Mucosa of rectum (tissue), 2 donors: ENCODE measurements around the gene CHML.
"Not testable (repeated sequence)": the region's sequence is repeated elsewhere in the genome, so short reads cannot be mapped to it uniquely, and the experiment has no call there.

Experiments used
- H3K27ac ChIP-seq, 2 donors: one replicate each; pipeline ENCODE4 v1.7.0; 2013; ENCODE audit warnings: inconsistent platforms in 2 of 2, low read depth in 2 of 2, low read length in 2 of 2
- H3K27me3 ChIP-seq, 2 donors: one replicate each; pipeline ENCODE4 v1.7.0; 2013; ENCODE audit warnings: low read length in 2 of 2; ENCODE audit not compliant: control insufficient read depth in 2 of 2, insufficient read depth in 2 of 2
- H3K36me3 ChIP-seq, 2 donors: one replicate each; pipeline ENCODE4 v1.7.0; 2013; ENCODE audit warnings: low read length in 2 of 2; ENCODE audit not compliant: control insufficient read depth in 2 of 2, insufficient read depth in 2 of 2
- H3K4me1 ChIP-seq, 2 donors: one replicate each; pipeline ENCODE4 v1.7.0; 2013; ENCODE audit warnings: low read length in 2 of 2, mild to moderate bottlenecking in 1 of 2; ENCODE audit not compliant: control insufficient read depth in 2 of 2, insufficient read depth in 2 of 2
- H3K4me3 ChIP-seq, 2 donors: one replicate each; pipeline ENCODE4 v1.7.0; 2013; ENCODE audit warnings: low read length in 2 of 2
- H3K9ac ChIP-seq, 2 donors: one replicate each; pipeline ENCODE4 v1.7.0; 2013; ENCODE audit warnings: low read length in 2 of 2, low read depth in 1 of 2, mild to moderate bottlenecking in 1 of 2
- H3K9me3 ChIP-seq, 2 donors: one replicate each; pipeline ENCODE4 v1.7.0; 2013; ENCODE audit warnings: low read length in 2 of 2; ENCODE audit not compliant: control insufficient read depth in 2 of 2
- donor health status: healthy.
- donor health status: Normal muscosa, but diverticular disease.

CHML gene

DNA sequence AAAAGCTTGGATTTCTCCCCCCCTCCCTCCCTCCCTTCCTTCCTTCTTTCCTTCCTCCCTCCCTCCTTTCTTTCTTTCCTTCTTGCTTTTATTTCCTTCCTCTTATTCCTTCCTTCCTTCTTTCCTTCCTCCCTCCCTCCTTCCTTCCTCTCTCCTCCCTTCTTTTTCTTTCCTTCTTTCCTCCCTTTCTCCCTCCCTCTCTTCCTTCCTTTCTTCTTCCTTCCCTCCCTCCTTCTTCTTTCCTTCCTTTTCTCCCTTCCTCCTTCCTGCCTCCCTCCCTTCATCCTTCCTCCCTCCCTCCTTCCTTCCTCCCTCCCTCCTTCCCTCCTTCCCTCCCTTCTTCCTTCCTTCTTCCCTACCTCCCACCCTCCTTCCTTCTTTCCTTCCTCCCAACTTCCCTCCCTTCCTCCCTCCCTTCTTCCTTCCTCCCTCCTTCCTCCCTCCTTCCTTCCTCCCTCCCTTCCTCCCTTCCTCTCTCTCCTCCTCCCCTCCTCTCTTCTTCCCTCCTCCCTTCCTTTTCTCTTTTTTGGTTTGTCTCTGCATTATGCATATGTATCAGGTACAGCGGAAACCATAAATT is 34.7 kb upstream of the CHML start:
- no peak overlapping the region for H3K9ac ChIP-seq
- no peaks in the 10 kb centered on the region for H3K36me3 ChIP-seq
- H3K4me3 ChIP-seq = no peak overlapping the region
- H3K27me3 ChIP-seq = no peaks in the 10 kb centered on the region
- H3K4me1 ChIP-seq = no peaks in the 10 kb centered on the region
- H3K9me3 ChIP-seq = no peaks in the 10 kb centered on the region
- H3K27ac ChIP-seq = no peak overlapping the region

DNA sequence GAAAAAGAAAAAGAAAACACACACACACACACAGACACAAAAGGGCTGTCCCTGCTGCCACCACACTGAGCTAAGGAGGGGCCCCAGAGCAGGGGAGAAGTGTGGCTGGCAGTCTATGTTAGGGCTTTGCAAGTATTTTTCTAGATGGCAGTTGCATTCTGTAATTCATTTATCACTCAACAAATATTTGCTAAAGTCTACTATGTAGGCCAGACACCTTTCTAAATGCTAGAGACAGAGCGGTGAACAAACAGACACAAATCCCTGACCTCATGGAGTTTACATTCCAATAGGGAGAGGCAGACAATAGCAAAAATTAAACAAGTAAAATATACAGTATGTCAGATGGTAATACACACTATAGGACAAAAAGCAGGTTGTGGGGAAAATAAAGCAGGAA is 32.1 kb upstream of the CHML start:
- no peaks in the 10 kb centered on the region for H3K36me3 ChIP-seq
- no peak overlapping the region for H3K9ac ChIP-seq

DNA sequence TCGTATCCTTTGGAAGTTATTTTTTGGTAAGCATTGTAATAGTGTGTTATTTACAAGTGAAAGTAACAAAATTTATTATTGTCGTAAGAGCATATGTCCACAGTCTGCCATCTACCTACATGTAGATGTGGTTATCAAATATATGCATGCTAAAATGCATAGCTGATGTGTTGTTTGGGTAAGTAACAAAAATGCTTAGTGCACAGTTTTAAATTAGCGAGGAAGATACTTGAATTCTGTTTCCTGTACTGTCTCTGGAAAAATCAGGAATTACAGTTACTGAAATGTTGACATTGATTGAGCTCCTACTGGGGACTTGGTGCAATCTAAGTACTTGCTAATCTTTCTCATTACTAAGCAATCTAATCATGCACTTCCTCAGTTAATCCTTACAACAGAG is 26.2 kb upstream of the CHML start:
- Histone ChIP-seq H3K27me3 (no peaks in the 10 kb centered on the region), H3K9me3 (no peaks in the 10 kb centered on the region), H3K4me1 (no peaks in the 10 kb centered on the region), H3K4me3 (no peak overlapping the region), H3K27ac (no peak overlapping the region), H3K36me3 (no peaks in the 10 kb centered on the region), H3K9ac (no peak overlapping the region)

More for the DNA sequence above, 32.1 kb upstream of the CHML start:
- H3K27me3 ChIP-seq = no peaks in the 10 kb centered on the region
- H3K4me1 ChIP-seq = no peaks in the 10 kb centered on the region
- H3K27ac ChIP-seq = no peak overlapping the region
- H3K9me3 ChIP-seq = no peaks in the 10 kb centered on the region
- no peak overlapping the region for H3K4me3 ChIP-seq

DNA sequence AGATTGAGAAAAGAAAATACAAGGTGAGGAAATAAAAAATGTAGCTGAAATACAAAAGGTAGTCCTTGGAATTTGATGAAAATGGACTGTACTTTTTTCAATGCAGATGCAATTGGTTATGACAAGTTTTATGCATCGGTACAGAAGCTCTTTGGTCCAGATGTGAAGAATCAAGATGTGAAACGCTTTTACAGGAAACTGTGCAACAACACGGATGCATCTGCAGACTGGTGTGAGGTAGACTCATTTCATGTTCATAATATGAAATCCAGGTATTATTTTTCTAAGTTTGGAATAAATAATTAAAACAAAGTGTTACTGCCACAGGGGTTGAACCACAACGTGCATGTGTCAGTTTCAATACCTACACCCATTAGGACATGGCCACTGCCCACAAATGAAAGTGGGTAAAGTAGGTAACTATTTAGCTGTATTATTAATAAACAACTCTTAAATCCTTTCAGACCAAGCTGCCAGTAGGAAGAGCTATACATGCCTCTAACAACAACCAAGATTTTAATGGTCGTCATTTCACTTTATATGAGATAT is 20.3 kb upstream of the CHML start:
- no peak overlapping the region for H3K4me3 ChIP-seq
- no peaks in the 10 kb centered on the region for H3K36me3 ChIP-seq
- H3K27me3 ChIP-seq = no peaks in the 10 kb centered on the region
- no peaks in the 10 kb centered on the region for H3K9me3 ChIP-seq
- H3K9ac ChIP-seq = no peak overlapping the region
- H3K27ac ChIP-seq = no peak overlapping the region
- H3K4me1 ChIP-seq = no peaks in the 10 kb centered on the region

DNA sequence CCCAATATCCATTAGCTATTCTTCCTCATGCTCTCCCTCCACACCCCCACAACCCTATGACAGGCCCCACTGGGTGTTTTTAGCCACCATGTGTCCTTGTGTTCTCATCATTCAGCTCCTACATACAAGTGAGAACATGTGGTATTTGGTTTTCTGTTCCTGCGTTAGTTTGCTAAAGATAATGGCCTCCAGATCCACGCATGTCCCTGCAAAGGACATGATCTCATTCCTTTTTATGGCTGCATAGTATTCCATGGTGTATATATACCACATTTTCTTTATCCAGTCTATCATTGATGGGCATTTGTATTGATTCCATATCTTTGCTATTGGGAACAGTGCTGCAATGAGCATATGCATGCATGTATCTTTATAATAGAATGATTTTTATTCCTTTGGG is 18.8 kb upstream of the CHML start:
- H3K4me1 ChIP-seq, H3K27ac ChIP-seq, H3K36me3 ChIP-seq, H3K27me3 ChIP-seq, H3K9me3 ChIP-seq, H3K9ac ChIP-seq, H3K4me3 ChIP-seq: not testable (repeated sequence)

DNA sequence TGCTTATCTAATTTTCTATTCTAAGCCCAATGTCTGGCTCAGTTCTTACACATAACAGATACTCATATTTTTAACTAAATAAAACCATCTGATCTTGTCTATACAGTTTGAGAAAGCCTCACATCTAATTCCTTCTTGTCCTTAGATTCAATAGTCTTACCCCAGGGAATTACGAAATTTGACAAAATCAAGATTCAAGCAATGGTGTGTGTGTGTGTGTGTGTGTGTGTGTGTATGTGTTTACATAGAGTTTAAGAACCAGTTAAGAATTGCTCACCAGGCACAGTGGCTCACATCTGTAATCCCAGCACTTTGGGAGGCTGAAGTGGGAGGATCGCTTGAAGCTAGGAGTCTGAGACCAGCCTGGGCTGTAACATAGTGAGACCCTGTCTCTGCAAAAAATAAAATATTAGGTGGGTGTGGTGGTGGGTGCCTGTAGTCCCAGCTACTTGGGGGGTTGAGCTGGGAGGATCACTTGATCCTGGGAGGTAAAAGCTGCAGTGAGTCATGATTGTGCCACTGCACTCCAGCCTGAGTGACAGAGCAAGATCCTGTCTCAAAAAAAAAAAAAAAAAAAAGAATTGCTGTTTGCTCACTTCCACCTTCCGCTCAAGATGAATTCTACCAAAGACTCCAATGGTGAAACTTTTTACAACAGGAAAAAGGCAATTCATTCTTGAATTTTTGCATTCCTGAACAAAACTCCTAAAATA is 18.1 kb upstream of the CHML start:
- Histone ChIP-seq H3K27ac (no peak overlapping the region), H3K4me3 (no peak overlapping the region), H3K9me3 (no peaks in the 10 kb centered on the region), H3K27me3 (no peaks in the 10 kb centered on the region), H3K9ac (no peak overlapping the region), H3K36me3 (no peaks in the 10 kb centered on the region), H3K4me1 (no peaks in the 10 kb centered on the region)

DNA sequence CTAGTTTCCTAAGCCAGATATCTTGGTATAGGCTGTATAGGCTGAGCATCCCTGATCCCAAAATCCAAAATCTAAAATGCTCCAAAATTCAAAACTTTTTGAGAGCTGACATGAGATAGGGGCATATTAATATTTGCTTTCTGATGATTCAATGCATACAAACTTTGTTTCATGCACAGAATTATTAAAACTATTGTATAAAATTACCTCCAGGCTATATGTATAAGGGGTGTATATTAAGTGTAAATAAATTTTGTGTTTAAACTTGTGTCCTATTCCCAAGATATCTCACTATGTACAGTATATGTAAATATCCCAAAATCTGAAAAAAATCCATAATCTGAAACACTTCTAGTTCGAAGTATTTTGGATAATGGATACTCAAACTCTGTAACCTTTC is 14.5 kb upstream of the CHML start:
- Histone ChIP-seq H3K9me3 (no peaks in the 10 kb centered on the region), H3K9ac (no peak overlapping the region), H3K27me3 (no peaks in the 10 kb centered on the region), H3K36me3 (no peaks in the 10 kb centered on the region), H3K4me3 (no peak overlapping the region), H3K4me1 (no peaks in the 10 kb centered on the region), H3K27ac (no peak overlapping the region)

DNA sequence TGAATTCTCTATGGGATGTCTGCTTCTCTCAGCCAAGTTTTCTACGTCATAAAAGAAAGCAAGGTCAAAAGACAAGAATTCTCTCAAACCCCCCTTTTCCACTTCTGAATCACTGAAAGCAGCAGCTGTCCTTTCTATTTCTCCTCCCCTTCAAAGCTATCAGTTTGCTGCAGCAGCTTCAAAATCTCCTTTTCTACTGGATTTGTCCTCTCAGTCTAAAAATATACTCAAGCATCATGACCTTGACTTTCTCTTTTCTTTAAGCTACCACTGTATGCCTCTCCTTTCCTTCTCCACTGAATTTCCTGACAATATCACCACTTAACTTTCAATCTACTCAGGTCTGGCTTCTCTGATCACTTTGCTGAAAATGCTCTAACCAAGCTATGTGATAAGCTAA is 13.8 kb upstream of the CHML start:
- Histone ChIP-seq H3K4me1 (no peaks in the 10 kb centered on the region), H3K27ac (no peak overlapping the region)

DNA sequence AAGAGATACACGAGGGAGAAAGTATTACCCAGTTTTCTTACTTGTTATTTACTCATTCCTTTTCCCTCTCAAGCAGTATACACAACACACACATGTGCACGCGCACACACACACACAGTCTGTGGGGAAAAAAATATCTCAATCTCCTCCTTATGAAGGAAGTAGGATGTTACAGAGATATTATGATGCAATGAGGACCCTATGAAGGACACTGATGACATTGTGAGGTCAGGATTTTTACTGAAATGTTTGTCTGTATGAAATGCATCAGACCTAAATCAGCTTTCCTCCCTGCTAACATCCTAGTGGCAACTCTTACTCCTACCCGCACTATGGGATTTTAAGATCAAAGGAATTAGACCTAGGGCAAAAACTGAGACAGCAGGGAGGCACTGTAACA is 11.8 kb upstream of the CHML start, which contains the start of gene WDR64:
TSS of gene WDR64 (plus strand) at position 270 of the 400 bp plus-strand sequence. CDS start 204 bp downstream, outside the sequence.
- H3K9ac ChIP-seq = no peak within 1 kb of the TSS
- H3K36me3 ChIP-seq = no peaks in the 10 kb centered on the region
- no peaks in the 10 kb centered on the region for H3K4me1 ChIP-seq
- no peak within 1 kb of the TSS for H3K27ac ChIP-seq
- no peaks in the 10 kb centered on the region for H3K9me3 ChIP-seq
- no peaks in the 10 kb centered on the region for H3K27me3 ChIP-seq
- H3K4me3 ChIP-seq = no peak within 1 kb of the TSS

More for the DNA sequence above, 13.8 kb upstream of the CHML start:
- H3K4me3 ChIP-seq = no peak overlapping the region
- H3K36me3 ChIP-seq = no peaks in the 10 kb centered on the region
- H3K9me3 ChIP-seq = no peaks in the 10 kb centered on the region
- H3K9ac ChIP-seq = no peak overlapping the region
- no peaks in the 10 kb centered on the region for H3K27me3 ChIP-seq

DNA sequence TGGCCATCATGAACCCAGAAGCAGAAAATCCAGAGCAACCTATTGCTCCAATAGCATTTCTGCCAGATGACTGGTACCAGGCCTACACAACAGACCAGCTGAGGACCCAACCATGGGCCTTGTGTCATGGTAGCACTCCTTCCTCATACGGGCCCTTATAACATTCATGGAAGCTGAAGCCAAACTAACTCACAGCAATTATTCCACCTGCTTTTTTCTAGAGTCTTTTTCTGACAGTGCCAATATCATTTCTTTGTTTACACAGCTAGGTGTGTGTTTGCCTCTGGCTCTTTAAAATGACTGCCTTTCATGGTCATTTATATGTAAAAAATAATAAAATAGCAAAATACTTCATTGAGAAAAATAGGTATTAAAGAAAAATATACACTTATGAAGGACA is 8.0 kb upstream of the CHML start:
- Histone ChIP-seq H3K4me1 (no peaks in the 10 kb centered on the region), H3K9ac (no peak overlapping the region), H3K9me3 (no peaks in the 10 kb centered on the region)

More for the DNA sequence above, 8.0 kb upstream of the CHML start:
- Histone ChIP-seq H3K27ac (no peak overlapping the region), H3K4me3 (no peak overlapping the region), H3K36me3 (no peaks in the 10 kb centered on the region), H3K27me3 (no peaks in the 10 kb centered on the region)
